Measurements from ENCODE around the gene EYS. TPM values are rescaled to one million over a fixed set of nuclear protein-coding genes. Genes with fewer than 3 reads are reported as not detected.

EYS gene
- total RNA-seq, 2 donors from 2014 or later = not detected

GRCh38 chr6:65199121-65199520, 507.9 kb downstream of the EYS start:
- no peak for ATAC-seq (ENCODE audit: insufficient number of reproducible peaks, low FRiP score, low read depth)

GRCh38 chr6:65191471-65191870, 515.6 kb downstream of the EYS start:
- TF ChIP-seq CTCF (IDR thresholded peaks at IDR 0.05) = no peak
- H3K36me3 ChIP-seq = no peaks in the 10 kb centered on the region

More at GRCh38 chr6:65199121-65199520, 507.9 kb downstream of the EYS start:
- H3K4me3 ChIP-seq = no peak overlapping the region
- H3K4me1 ChIP-seq (ENCODE audit: control insufficient read depth in 1 of 2, low read depth in 2 of 2) = no peaks in the 10 kb centered on the region
- no peak for DNase-seq (ENCODE audit: low spot score)
- H3K36me3 ChIP-seq = no peaks in the 10 kb centered on the region
- TF ChIP-seq CTCF (IDR thresholded peaks at IDR 0.05) = no peak
- H3K27me3 ChIP-seq (replicated peaks; ENCODE audit: insufficient read depth) = no peaks in the 10 kb centered on the region
- no peak overlapping the region for H3K27ac ChIP-seq
- H3K9me3 ChIP-seq = no peaks in the 10 kb centered on the region

GRCh38 chr6:65189236-65189881, 517.7 kb downstream of the EYS start:
- Histone ChIP-seq H3K27ac (no peak overlapping the region), H3K4me3 (no peak overlapping the region), H3K4me1 (ENCODE audit: control insufficient read depth in 1 of 2, low read depth in 2 of 2) (no peaks in the 10 kb centered on the region), H3K9me3 (no peaks in the 10 kb centered on the region), H3K36me3 (no peaks in the 10 kb centered on the region), H3K27me3 (replicated peaks; ENCODE audit: insufficient read depth) (no peaks in the 10 kb centered on the region)
- ATAC-seq (ENCODE audit: insufficient number of reproducible peaks, low FRiP score, low read depth) (no peak), DNase-seq (ENCODE audit: low spot score) (no peak)
- no peak for TF ChIP-seq CTCF (IDR thresholded peaks at IDR 0.05)

More at GRCh38 chr6:65191471-65191870, 515.6 kb downstream of the EYS start:
- ATAC-seq (ENCODE audit: insufficient number of reproducible peaks, low FRiP score, low read depth) = no peak
- Histone ChIP-seq H3K27me3 (replicated peaks; ENCODE audit: insufficient read depth) (no peaks in the 10 kb centered on the region), H3K4me3 (no peak overlapping the region), H3K4me1 (ENCODE audit: control insufficient read depth in 1 of 2, low read depth in 2 of 2) (no peaks in the 10 kb centered on the region), H3K27ac (no peak overlapping the region), H3K9me3 (no peaks in the 10 kb centered on the region)
- no peak for DNase-seq (ENCODE audit: low spot score)

GRCh38 chr6:65186826-65187225, 520.2 kb downstream of the EYS start:
- Histone ChIP-seq H3K27ac (no peak overlapping the region), H3K4me3 (no peak overlapping the region), H3K27me3 (replicated peaks; ENCODE audit: insufficient read depth) (no peaks in the 10 kb centered on the region), H3K9me3 (no peaks in the 10 kb centered on the region), H3K4me1 (ENCODE audit: control insufficient read depth in 1 of 2, low read depth in 2 of 2) (no peaks in the 10 kb centered on the region), H3K36me3 (no peaks in the 10 kb centered on the region)
- ATAC-seq (ENCODE audit: insufficient number of reproducible peaks, low FRiP score, low read depth) (no peak), DNase-seq (ENCODE audit: low spot score) (no peak)
- no peak for TF ChIP-seq CTCF (IDR thresholded peaks at IDR 0.05)

GRCh38 chr6:65182681-65183080, 524.3 kb downstream of the EYS start:
- DNase-seq (ENCODE audit: low spot score) = no peak
- no peak for ATAC-seq (ENCODE audit: insufficient number of reproducible peaks, low FRiP score, low read depth)
- no peak overlapping the region for H3K27ac ChIP-seq
- no peaks in the 10 kb centered on the region for H3K36me3 ChIP-seq
- H3K27me3 ChIP-seq (replicated peaks; ENCODE audit: insufficient read depth) = no peaks in the 10 kb centered on the region
- H3K4me1 ChIP-seq (ENCODE audit: control insufficient read depth in 1 of 2, low read depth in 2 of 2) = no peaks in the 10 kb centered on the region
- no peaks in the 10 kb centered on the region for H3K9me3 ChIP-seq
- TF ChIP-seq CTCF (IDR thresholded peaks at IDR 0.05) = no peak
- no peak overlapping the region for H3K4me3 ChIP-seq

Measured in thoracic aorta (tissue), 2 donors.